Left renal cortex interstitium (tissue), 4 donors: ENCODE measurements around the gene VPS26C. TPM values are rescaled to one million over a fixed set of nuclear protein-coding genes. Genes with fewer than 3 reads are reported as not detected.
A peak's percentile ranks its signal among the peaks of the same experiment; 100 is the strongest.
"Not testable (repeated sequence)": the region's sequence is repeated elsewhere in the genome, so short reads cannot be mapped to it uniquely, and the experiment has no call there.

Experiments
- DNase-seq, 4 donors: peaks; one replicate each; pipeline ENCODE4 v3.0.0-alpha.2; 2013; ENCODE audit warnings: low read depth in 4 of 4, low spot score in 2 of 4, missing footprints in 1 of 4
- polyA plus RNA-seq, 4 donors: library from polyadenylated mRNA; unstranded; fragments of 120-200 nt; gene quantifications; one replicate each; pipeline ENCODE4 v1.2.1, GENCODE V29; 2013; ENCODE audit not compliant: insufficient read length in 4 of 4

VPS26C gene
- polyA plus RNA-seq = 10 to 100 TPM; 38.1 to 51.1 (median 40.7) TPM

- DNase-seq = peak; percentile 88 to 97 (median 94)
Measured at GRCh38 chr21:37267269-37268185, at the start of gene VPS26C. TSS of gene VPS26C (minus strand) at chr21:37267334. CDS start at chr21:37267294, 40 bp downstream.

GRCh38 chr21:37316072-37316471 lies 48.9 kb upstream of the VPS26C start:
- DNase-seq = not testable (repeated sequence)

- DNase-seq = no peak
Measured at GRCh38 chr21:37300114-37300751, 33.1 kb upstream of the VPS26C start.

DNA sequence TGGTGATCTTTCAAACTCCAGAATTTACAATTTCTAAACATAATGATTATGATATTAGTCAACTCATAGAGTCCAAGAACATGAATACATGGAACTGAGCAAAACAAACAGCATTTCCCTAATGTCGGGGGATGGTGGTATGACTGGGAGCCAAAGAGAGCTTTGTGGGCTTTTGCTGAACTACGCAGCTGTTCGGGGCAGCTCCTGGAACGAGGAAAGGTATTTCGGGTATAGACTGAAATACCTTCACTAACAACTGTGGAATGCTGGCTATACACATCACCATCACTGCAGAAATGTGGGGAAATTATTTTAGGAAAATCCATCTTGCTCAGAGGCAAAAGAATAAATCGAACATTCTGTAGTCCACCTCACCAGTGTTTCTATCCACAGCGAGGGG lies 30.2 kb upstream of the VPS26C start:
- DNase-seq = no peak

GRCh38 chr21:37294679-37295078 lies 27.5 kb upstream of the VPS26C start:
- no peak for DNase-seq

DNA sequence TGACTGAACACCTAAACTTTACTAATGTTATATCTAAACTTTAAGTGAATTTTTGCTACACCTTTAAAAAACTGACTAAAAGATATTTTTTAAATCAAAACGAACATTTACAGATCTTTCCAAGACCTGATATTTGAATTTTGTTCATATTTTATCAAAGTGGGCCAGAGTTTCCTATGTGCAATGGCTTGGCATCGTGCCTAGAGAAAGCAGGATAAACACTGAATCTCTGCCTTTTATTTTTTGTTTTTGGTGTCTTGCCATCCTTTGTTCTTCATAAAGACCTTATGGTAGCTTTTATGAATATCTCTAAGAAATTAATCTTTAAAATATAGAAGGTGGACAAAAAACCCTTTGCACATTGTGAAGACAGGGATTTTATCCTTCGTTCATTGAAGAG lies 25.8 kb upstream of the VPS26C start:
- no peak for DNase-seq

- no peak for DNase-seq
Measured at GRCh38 chr21:37292041-37292440, 24.9 kb upstream of the VPS26C start.

DNA sequence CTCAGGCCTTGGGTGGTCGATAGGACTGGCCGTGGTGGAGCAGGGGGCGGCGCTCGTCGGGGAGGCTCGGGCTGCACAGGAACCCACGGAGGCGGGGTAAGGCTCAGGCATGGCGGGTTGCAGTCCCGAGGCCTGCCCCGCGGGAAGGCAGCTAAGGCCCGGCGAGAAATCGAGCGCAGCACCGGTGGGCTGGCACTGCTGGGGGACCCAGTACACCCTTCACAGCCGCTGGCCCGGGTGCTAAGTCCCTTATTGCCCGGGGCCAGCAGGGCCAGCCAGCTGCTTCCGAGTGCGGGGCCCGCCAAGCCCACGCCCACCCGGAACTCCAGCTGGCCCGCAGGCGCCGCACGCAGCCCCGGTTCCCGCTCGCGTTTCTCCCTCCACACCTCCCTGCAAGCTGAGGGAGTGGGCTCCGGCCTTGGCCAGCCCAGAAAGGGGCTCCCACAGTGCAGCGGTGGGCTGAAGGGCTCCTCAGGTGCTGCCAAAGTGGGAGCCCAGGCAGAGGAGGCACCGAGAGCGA lies 16.1 kb upstream of the VPS26C start:
- not testable (repeated sequence) for DNase-seq

DNA sequence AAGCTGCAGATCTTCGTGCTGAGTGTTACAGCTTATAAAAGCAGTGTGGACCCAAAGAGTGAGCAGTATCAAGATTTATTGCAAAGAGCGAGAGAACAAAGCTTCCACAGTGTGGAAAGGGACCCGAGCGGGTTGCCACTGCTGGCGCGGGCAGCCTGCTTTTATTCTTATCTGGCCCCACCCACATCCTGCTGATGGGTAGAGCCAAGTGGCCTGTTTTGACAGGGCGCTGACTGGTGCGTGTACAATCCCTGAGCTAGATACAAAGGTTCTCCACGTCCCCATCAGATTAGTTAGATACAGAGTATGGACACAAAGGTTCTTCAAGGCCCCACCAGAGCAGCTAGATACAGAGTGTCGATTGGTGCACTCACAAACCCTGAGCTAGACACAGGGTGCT lies 15.5 kb upstream of the VPS26C start:
- not testable (repeated sequence) for DNase-seq

- DNase-seq = no peak
Measured at GRCh38 chr21:37281993-37282392, 14.9 kb upstream of the VPS26C start.

GRCh38 chr21:37281579-37281978 lies 14.4 kb upstream of the VPS26C start:
- DNase-seq = no peak

DNA sequence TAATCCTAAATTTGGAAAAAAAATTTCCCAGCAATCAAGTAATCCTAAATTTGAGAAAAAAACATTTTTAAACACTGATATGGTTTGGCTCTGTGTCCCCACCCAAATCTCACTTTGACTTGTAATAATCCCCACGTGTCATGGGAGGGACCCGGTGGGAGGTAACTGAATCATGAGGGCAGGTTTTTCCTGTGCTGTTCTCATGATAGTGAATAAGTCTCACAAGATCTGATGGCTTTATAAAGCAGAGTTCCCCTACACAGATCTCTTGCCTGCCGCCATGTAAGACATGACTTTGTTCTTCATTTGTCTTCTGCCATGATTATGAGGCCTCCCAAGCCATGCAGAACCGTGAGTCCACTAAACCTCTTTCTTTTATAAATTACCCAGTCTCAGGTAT lies 12.1 kb upstream of the VPS26C start:
- DNase-seq = not testable (repeated sequence)

DNA sequence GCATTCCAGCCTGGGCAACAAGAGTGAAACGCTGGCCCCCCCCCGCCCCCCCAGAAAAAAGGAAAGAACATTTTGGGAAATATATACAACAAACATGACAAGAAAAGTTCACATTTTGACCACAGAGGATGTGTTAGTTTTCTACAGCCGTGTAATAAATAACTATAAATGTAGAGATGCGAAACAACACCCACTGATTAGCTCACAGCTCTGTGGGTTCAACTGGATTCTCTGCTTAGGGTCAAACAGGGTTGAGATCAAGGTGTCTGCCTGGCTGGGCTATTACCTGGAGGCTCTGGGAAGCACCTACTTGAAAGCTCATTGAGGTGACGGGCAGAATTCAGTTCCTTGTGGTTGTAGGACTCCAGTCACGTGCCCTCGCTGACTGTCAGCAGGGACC lies 11.1 kb upstream of the VPS26C start:
- DNase-seq = no peak

- no peak for DNase-seq
Measured at GRCh38 chr21:37276377-37276776, 9.2 kb upstream of the VPS26C start.

DNA sequence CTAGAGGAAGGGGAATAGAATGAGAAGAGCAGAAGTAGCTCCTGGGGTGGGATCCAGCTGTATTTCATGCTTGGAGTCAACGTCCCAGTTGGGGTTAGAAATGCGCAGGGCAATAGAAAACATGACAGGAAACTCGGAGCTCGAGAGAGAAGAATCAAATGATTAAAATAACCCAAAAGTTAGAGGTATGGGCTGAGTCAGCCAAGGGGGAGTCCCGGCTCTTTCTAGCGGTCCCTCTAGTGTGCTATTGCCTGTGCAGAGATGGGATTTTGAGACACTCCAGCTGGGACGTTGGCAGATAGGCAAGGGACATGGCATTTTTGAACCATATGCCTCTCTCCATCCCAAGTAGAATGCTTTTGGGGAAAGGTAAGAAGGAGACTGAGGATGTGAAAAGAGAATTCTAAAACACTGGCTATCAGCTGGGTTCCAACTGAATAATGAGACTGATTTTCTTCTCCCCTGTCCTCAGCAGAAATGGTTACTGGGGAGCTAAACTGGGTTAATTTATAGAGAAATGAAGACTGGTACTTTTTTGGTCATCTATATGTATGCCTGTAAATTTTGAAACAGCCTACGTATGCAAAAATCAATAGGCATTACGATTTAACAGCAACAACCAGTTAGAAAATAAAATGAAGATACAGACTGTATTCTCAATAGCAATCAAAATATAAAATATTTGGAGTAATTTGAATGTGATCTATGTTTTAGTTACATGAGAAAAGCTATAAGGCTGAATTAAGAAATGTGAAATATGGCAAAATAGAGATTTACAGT lies 7.0 kb upstream of the VPS26C start:
- no peak for DNase-seq

DNA sequence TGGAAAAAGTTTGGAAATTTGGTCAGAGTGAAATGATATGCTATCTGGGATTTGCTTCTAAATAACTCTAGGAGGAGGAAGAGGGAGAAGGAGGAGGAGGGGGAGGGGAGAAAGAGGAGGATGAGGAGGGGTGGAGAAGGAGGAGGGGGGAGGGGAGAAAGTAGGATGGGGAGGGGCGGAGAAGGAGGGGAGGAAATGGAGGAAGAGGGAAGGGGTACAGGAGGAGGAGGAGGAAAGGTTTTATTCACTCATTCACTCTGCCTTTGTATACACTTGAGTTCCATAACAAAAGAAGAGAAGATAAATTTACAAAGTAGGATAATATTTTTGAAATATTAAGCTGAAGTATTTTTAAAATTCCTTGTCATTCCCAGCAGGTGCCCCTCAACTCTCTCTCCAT lies 6.3 kb upstream of the VPS26C start:
- no peak for DNase-seq

DNA sequence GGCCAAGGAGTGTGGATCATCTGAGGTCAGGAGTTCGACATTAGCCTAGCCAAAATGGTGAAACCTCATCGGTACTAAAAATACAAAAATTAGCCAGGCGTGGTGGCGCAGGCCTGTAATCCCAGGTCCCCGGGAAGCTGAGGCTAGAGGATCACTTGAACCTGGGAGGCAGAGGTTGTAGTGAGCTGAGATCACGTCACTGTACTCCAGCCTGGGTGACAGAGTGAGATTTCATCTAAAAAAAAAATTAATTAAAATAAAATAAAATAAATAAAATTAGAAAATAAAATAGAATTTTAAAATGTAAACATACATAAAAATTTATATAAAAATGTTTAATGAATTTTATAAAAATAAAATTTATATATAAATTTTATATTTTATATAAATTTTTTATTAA lies 5.8 kb upstream of the VPS26C start:
- no peak for DNase-seq

GRCh38 chr21:37270576-37271365 lies 3.6 kb upstream of the VPS26C start:
- DNase-seq = no peak

GRCh38 chr21:37269481-37269880 lies 2.3 kb upstream of the VPS26C start:
- DNase-seq = no peak

DNA sequence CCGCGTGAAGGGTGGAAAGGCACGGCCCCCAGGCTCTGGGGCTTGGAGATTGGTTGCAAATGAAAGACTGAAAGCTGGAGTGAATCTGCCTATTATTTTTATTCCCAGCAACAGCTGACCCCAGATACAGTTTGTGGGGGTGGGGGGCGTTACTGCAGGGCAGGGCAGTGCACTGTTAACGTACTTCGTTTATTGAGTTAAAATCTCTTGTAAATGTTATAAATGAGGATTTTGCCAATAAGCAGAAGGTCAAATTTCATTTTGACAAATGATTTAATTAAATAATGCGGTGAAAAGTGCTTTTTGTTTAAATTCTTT lies 1.0 kb upstream of the VPS26C start:
- no peak for DNase-seq
